ENCODE results near the gene MTMR2. TPM values are rescaled to one million over a fixed set of nuclear protein-coding genes. Genes with fewer than 3 reads are reported as not detected.
"Not testable (repeated sequence)": the region's sequence is repeated elsewhere in the genome, so short reads cannot be mapped to it uniquely, and the experiment has no call there.

Gene MTMR2
- polyA plus RNA-seq, 3 donors = 58.4 to 63.8 (median 61.5) TPM

DNA sequence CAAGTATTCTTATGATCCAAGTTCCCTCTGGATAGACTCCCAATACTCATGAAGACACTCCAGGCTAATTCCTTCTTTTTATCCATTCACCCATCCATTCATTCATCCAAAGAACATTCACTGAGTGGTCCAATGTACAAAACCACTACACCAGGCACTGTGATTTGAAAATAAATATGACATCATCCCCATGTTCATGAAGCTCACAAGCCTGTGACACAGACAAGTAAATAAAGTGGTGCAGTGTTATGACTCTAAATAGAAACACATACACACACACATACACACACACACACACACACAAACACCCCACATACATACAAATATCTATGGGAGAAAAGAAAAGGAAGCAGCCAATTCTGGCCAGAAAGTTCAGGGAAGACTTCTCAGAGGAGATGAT is 35.5 kb downstream of the MTMR2 start:
- no peak for DNase-seq (ENCODE audit: low read depth in 3 of 3, low spot score in 2 of 3)

DNA sequence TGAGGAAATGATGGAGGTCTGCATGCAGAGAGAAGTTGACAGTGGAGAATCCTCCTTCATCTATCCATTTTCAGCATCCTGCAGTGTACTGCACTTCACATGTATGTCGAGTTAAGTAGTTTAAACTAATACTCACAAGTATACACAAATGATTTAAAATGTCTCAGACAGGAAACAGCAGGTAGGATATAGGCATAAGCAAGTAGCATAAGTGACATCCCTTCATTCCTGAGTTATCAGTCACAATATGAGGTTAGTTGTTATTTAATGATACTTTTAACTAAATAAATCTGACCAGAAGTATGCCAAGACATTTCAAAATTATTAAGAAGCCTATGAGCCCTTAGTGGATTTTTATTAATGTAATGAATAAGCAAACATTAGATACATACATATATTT is 37.4 kb downstream of the MTMR2 start:
- no peak for DNase-seq (ENCODE audit: low read depth in 3 of 3, low spot score in 2 of 3)

DNA sequence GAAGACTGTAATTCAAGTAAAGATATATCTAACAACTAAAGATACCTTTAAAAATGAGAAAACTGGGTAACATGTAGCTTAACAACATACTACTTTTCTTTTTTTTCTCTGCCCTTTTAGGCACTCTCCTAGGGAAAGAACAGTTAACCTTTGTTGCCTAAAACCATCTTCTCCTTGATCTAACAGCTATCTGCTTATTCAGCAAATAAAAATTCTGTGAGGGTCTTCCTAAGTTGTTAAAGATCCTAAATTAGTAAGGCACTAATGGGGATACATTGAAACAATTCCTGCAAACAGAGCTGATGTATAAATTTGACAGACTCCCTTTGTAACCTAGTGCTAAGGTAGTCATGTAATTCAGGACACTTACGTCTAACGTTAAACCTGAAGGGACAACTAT is 39.1 kb downstream of the MTMR2 start:
- DNase-seq (ENCODE audit: low read depth in 3 of 3, low spot score in 2 of 3) = no peak

DNA sequence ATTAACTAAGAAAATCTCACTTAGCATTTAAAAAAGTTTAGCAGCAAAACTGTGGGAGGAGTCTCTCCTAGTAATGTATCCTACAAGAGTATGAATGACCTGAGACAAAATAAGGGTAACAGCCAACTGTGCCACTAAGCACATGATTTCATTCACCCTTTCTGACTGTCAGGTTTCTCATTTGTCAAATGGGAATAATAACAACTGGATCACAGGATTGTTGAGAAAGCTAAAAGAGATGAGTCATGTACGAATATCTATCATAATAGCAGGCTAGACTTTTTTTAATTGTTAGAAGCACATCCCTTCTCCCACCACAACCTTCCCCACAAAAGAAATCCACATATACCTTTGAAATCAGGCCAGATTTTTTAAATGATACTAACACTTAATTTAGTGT is 39.5 kb downstream of the MTMR2 start:
- DNase-seq (ENCODE audit: low read depth in 3 of 3, low spot score in 2 of 3) = no peak

DNA sequence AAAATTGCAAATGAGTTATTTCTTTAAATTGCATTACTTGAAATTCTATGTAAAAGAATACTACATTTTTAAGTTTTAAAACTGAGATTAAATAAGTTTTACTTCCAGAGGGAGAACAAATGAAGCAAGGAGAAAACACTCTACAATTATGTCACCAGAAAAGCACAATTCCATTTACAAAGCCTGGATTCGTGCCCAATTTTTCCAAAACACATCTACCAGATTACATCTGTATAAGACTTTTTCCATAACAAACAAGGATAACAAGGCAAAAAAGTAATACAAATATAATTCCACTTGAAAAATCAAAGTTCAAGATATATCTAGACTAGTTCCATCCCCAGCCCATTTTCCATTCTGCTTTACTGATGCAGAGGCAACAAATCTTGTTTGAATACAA is 40.5 kb downstream of the MTMR2 start:
- DNase-seq (ENCODE audit: low read depth in 3 of 3, low spot score in 2 of 3) = no peak

DNA sequence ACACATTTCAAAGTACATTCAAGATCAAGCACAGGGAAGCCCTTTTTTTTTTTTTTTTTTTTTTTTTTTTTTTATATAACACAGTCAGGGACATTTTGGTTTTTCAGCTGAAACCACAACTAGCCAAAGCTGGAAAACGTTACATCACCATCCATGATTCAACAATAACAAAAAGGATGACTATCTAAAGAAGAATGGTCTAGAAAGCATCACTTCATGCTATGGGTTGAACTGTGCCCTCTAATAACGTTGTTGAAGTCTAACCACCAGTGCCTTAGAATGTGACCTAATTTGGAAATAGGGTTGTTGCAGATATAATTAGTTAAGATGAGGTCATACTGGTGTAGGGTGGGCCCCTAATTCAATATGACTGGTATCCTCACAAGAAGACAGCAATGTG is 46.6 kb downstream of the MTMR2 start:
- DNase-seq (ENCODE audit: low read depth in 3 of 3, low spot score in 2 of 3) = no peak

DNA sequence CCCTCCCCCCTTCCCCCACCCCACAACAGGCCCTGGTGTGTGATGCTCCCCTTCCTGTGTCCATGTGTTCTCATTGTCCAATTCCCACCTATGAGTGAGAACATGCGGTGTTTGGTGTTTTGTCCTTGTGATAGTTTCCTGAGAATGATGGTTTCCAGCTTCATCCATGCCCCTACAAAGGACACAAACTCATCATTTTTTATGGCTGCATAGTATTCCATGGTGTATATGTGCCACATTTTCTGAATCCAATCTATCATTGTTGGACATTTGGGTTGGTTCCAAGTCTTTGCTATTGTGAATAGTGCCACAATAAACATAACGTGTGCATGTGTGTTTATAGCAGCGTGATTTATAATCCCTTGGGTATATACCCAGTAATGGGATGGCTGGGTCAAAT is 53.0 kb downstream of the MTMR2 start:
- not testable (repeated sequence) for DNase-seq (ENCODE audit: low read depth in 3 of 3, low spot score in 2 of 3)

DNA sequence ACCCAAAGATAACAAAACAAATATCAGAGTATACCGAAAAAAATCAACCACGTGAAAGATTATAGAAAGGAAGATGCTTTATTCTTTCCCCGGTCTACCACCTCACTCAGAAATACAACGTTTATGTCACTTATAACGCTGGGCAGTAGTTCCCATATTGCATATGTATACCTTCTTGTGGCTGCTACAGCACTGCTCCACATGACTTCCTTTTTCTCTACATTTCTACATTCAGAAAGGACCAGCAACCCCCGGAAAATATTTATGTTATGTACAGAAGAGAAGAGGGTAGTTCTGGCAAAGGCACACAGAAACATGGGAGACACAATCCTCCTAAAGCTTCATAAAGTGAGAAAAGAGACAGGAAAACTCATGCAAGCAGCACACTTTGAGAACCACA is 56.8 kb downstream of the MTMR2 start:
- DNase-seq (ENCODE audit: low read depth in 3 of 3, low spot score in 2 of 3) = no peak

DNA sequence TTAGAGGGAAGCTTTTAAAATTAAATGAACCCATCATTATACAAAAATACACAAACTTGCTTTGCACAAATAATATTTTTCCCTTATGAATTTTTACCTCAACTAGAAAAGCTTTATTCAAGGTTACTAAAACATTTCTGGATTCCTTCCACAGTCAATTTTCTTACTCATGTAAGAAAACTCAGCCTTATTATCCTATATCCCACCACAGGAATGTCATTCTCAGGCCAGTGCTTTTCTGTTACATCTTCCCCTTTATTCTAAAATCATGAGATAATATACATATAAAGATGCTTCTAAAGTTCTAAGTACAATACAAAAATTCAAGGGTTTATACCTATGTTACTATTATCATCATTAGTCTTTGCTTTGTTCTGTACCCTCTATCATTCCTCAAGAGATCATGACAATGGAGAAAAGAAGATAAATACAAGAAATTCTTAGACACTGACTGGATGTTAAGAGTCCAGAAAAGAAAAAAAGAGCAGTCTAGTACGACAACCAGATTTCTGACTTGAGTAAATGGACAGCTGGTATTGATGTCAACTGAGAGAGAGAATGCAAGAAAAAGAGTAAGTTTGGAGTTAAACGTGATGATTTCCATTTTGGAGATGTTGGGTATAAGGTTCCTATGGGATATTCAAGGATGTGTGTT is 60.3 kb downstream of the MTMR2 start:
- DNase-seq (ENCODE audit: low read depth in 3 of 3, low spot score in 2 of 3) = no peak

DNA sequence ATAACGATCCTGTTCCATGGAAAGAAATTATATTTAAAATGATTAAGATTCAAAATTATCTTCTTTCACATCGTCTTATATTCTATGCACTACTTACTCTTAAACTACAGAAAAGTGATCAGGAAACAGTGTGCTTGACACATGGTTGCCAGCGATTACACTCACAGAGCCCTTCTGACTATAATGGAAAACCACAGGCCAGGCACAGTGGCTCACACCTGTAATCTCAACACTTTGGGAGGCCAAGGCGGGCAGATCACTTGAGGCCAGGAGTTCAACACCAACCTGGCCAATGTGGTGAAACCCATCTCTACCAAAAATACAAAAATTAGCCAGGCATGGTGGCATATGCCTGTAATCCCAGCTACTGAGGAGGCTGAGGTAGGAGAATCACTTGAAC is 63.9 kb downstream of the MTMR2 start:
- DNase-seq (ENCODE audit: low read depth in 3 of 3, low spot score in 2 of 3) = not testable (repeated sequence)

DNA sequence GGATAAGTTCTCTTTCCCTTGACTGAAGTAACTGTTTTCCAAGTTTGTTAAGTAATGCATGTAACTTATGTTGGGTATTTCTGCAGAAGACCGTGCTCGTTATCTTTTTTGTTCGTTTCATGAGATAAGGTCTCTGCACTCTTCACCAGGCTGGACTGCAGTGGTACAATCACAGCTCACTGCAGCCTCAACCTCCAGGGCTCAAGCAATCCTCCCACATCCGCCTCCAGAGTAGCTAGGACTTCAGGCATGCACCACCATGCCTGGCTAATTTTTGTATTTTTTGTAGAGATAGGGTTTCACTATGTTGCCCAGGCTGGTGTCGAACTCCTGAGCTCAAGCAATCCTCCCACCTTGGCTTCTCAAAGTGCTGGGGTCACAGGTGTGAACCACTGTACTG is 69.5 kb downstream of the MTMR2 start:
- DNase-seq (ENCODE audit: low read depth in 3 of 3, low spot score in 2 of 3) = not testable (repeated sequence)

DNA sequence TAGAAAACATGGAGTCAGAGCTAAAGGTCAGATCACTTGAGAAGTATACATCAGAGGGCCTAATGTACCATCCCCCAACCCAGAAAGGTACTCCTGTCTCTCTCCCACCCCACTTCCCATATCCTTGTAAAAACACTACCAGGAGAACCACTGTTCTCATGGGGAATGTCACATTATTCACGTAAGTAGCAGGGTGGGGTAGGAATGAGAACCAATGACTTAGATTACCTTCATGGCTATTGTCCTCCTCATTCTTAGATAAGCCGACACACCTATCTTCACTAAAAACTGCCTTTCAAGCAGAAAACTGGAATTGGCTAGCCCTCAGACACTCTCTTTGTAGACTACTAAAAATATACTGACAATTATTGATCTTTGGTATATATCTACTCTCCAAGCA is 70.0 kb downstream of the MTMR2 start:
- no peak for DNase-seq (ENCODE audit: low read depth in 3 of 3, low spot score in 2 of 3)

DNA sequence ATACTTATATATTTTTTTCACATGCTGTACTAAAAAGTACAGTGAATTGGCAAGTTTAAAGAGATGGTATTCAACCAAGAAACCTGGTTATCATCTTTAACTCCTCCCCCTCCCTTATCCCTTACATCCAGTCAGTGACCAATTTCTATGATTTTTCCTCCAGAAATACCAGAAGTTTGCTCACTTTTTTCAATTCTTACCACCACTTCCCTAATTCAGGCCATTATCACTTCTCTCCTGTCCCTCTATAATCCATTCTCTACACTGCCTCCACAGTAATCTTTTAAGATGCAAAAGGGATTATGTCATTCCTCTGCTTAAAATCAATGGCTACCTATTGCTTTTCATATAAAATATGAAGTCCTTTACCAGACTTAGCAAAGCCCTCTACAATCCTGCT is 70.8 kb downstream of the MTMR2 start:
- DNase-seq (ENCODE audit: low read depth in 3 of 3, low spot score in 2 of 3) = no peak

DNA sequence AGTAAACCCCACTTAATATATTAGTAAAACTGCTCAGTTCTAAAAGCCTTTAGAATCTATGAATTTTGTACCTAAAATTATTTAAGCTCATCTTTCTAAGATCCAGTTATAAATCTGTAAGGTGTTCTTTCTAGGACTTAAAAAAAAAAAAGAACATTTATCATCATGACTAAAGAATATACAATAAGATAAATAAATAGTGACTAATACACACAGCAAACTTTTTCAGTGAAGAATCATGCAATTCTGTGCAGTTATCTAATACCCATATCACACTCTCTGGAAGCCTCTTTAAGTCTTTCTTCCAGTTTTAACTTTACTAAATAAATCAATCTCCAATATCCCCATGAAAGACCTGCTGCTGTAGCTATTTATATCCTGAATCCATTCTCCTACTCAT is 73.8 kb downstream of the MTMR2 start:
- no peak for DNase-seq (ENCODE audit: low read depth in 3 of 3, low spot score in 2 of 3)

DNA sequence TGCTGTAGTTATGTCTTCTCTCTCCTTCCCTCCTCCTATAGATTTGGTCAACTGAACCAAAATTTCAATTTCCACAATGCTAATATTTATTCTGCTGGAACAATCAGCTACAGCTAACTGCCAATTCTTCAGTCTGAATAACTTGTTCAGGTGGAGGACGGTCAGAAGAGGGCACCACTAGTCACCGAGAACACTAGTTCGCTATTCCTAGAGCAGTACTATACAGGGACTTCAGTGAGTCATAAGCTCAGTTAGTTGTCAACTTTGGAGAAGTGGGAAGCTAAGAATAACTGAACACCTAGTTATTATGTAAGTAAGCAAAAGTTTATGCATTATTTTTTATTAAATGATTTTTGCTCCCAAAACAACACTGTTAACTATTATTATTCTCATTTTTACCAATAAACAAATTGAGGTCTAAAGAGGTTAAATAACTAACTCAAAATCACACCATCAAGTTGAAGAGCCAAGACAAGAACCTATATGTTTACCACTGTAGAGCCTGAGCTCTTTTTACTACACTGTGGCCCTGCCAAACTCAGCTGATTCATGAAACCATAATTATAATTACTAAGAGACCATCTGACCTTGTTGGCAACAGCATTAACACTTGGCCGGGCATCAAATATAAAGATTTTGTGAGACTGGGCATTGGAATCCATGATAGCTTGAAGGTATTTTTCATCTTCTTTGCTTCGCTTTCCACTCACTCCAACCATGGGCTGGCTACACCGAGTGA is 74.7 kb downstream of the MTMR2 start:
- no peak for DNase-seq (ENCODE audit: low read depth in 3 of 3, low spot score in 2 of 3)

DNA sequence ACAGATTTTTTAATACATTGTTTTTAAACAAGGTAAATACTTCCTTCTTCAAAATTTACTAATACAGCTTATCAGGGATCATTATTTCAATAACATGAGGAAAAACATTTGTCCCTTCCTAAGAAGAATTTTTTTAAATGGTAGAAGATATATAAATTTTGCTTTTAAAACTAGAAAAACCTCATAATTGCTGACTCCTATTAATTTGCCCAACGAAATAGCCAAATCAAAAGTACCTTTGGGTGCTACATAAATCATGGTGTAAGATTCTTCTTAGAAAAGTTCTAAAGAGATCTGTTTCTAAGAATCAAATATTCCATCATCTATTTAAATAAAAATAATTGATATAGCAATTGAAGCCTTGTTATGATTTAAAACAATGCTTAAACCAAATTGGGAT is 78.7 kb downstream of the MTMR2 start:
- DNase-seq (ENCODE audit: low read depth in 3 of 3, low spot score in 2 of 3) = no peak

DNA sequence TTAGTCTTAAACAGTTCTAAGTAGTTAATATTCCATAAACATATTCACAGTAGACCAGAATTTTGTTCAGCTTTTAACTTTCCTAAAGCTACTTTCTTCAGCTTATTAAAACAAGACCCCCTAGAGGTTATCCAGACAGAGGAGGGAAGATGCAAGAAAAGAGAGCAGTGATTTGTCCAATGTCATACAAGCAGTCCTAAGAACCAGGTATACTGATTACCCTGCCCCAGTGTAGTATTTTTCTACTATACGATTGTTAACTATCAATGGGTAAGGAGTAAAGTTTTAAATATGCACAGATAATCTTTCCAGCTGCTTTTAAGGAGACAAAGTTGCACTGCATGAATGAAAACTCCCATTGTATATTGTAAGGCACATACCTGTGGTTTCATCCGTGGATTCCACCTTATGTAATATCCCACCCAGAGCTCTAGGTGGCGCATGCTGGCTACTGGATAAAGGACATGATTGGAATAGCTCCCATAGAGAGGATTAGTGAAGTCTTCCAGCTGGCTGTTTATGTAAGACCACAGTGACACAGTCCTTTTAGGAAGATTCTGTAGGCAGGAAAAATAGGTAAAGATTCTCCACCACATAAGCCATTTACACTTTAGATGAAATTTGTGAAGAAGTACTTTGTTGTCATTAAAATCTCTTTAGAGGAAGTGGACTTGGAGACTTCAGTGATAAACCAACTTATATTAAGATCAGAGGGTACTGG is 88.0 kb downstream of the MTMR2 start:
- DNase-seq (ENCODE audit: low read depth in 3 of 3, low spot score in 2 of 3) = peak; percentile 51 to 57 (median 51)

DNA sequence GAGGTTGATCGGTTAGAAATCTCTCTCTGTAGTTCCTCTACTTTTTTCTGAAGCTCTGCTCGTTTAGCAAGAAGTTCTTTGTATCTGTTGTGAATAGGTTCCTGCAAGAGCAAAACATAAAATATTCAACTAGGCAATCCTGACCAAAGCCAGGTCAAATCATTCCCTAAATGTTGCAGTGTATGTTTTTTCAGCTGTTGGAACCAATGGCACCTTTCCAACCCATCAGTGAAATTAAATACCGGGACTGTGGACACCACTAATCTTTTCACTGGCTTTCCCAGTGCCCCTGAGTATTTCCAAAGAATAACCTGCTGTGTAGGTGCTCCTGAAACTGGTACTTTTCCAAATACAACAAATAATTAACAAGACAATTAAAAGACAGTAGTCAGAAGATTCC is 88.6 kb downstream of the MTMR2 start:
- DNase-seq (ENCODE audit: low read depth in 3 of 3, low spot score in 2 of 3) = no peak

DNA sequence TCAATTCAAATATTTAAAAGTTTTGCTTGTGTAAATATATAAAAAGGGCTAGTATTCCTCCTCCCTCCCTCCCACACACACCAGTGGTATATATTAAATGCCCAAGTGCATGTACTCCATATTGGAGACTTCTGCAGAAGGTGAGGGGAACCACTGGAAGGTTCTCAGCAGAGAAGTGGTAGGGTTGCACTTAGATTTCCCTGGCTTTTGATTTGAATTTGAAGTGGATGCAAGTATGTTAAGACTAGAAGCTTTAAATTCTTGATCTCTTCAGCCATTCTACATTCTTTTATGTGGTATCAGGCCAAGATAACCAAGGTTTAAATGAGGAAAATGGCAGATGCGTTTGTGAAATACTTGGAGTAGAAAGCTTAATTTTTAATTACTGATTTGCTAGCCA is 90.5 kb downstream of the MTMR2 start:
- DNase-seq (ENCODE audit: low read depth in 3 of 3, low spot score in 2 of 3) = no peak

DNA sequence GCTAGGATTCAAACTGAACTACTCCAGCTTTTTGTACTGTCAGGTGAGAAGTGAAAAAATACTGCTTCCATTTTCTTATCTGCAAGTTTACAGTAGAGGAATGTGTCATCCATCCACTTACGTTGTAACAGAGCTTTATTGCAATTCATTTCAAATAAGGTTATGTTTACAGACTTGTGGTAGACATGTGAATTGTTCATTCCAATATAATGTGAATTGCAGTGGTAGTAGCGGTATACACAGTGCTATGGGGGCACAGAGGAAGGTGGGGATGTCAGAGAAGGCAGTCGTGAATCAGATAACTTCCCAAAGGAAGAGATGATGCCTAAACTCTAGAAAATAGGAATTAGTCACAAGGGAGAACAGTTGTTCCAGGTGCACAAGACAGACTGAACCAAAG is 91.1 kb downstream of the MTMR2 start:
- DNase-seq (ENCODE audit: low read depth in 3 of 3, low spot score in 2 of 3) = no peak

DNA sequence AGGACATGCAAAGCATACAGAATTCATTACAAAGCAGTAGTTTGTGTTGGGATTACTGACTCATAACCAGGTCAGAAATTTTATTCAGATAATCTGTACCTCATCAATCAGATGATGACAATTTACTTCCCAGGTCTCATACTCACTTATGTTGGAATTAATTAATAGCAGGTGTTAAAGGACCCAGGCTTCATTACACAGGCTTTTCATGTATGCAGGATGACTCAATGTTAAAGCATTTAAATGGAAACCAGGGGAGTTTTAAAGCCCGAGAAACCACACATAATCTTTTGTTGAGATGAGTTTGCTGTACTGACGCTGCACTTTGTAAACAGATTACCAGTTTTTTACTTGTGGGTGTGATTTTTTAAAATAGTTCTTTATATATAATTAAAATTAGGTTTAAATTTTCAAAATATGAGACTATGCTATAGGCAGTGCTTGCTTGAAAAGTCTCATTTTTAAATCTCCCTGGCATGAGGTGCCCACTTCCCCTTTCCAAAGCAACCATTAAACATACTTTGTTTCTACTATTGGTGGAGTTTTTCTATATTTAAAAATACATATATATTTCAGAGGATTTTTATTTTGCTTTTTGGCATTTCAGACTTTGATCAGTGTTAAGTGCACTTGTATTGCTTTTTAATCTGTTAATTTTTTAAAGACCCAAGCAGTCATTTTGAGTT is 92.6 kb downstream of the MTMR2 start:
- no peak for DNase-seq (ENCODE audit: low read depth in 3 of 3, low spot score in 2 of 3)

All from right renal cortex interstitium (tissue), 3 donors.